KMS-11 (cell line): ENCODE data around the gene MCTP1.

ENCODE experiments used
- H2AFZ ChIP-seq: fragments of 200-600 bp; sonication (generic); 2 replicates; pipeline ENCODE4 v1.6.1; 2016; ENCODE audit warnings: antibody characterized with exemption, mixed run types, low read depth
- H3K27ac ChIP-seq: fragments of 200-600 bp; sonication (generic); 2 replicates; pipeline ENCODE4 v1.6.1; 2016; ENCODE audit warnings: mild to moderate bottlenecking, mixed run types
- H3K27me3 ChIP-seq: fragments of 200-600 bp; sonication (generic); 2 replicates; pipeline ENCODE4 v1.6.1; 2017; ENCODE audit warnings: mild to moderate bottlenecking, low read depth, mixed run types, moderate library complexity; ENCODE audit not compliant: insufficient read depth
- H3K36me3 ChIP-seq: fragments of 200-600 bp; sonication (generic); 2 replicates; pipeline ENCODE4 v1.6.1; 2017; ENCODE audit warnings: mild to moderate bottlenecking, mixed run types; ENCODE audit not compliant: insufficient read depth
- H3K4me1 ChIP-seq: fragments of 200-600 bp; sonication (generic); 2 replicates; pipeline ENCODE4 v1.6.1; 2016; ENCODE audit warnings: mild to moderate bottlenecking, low read depth, mixed run types; ENCODE audit not compliant: poor library complexity, severe bottlenecking
- H3K4me2 ChIP-seq: fragments of 200-600 bp; sonication (generic); 2 replicates; pipeline ENCODE4 v1.7.0; 2016; ENCODE audit warnings: mild to moderate bottlenecking, mixed run types
- H3K4me3 ChIP-seq: fragments of 200-600 bp; sonication (generic); IDR thresholded peaks from 2 replicates; pipeline ENCODE4 v1.6.1; 2017; ENCODE audit warnings: low read depth, low read length, mixed read lengths; ENCODE audit not compliant: insufficient read depth
- H3K79me2 ChIP-seq: fragments of 200-600 bp; sonication (generic); 2 replicates; pipeline ENCODE4 v1.6.1; 2016; ENCODE audit warnings: low read depth, mixed run types; ENCODE audit not compliant: insufficient read depth
- H3K9ac ChIP-seq: fragments of 200-600 bp; sonication (generic); 2 replicates; pipeline ENCODE4 v1.6.1; 2016; ENCODE audit warnings: mild to moderate bottlenecking, mixed run types
- H4K20me1 ChIP-seq: fragments of 200-600 bp; sonication (generic); 2 replicates; pipeline ENCODE4 v1.6.1; 2016; ENCODE audit warnings: mild to moderate bottlenecking, mixed run types; ENCODE audit not compliant: insufficient read depth
- TF ChIP-seq, protein P1 (sequence below): fragments of 200-600 bp; sonication (generic); conservative IDR thresholded peaks from 2 replicates; pipeline ENCODE4 v1.6.1; 2017; ENCODE audit warnings: low read depth, mild to moderate bottlenecking, antibody characterized with exemption, low read length, moderate library complexity, mixed read lengths

MCTP1 gene

DNA sequence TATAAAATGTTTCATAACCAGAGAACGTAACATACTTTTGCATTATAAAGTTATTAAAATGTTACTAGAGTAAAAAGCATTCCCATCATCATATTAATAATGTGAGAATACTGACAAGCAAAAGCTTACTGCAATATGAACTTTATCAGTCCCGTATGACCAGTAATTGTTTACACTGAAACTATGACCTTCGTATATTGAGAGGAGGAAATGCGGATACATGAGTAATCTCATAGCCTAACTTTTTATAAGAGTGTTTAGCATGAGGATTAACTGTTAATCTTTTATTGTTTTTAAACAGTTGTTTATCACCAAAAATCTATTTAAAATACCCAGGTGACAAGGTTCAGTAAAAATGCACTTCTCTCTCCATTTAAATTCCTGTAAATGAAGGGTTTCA is 394.0 kb downstream of the MCTP1 start:
- TF ChIP-seq, protein P1, sequence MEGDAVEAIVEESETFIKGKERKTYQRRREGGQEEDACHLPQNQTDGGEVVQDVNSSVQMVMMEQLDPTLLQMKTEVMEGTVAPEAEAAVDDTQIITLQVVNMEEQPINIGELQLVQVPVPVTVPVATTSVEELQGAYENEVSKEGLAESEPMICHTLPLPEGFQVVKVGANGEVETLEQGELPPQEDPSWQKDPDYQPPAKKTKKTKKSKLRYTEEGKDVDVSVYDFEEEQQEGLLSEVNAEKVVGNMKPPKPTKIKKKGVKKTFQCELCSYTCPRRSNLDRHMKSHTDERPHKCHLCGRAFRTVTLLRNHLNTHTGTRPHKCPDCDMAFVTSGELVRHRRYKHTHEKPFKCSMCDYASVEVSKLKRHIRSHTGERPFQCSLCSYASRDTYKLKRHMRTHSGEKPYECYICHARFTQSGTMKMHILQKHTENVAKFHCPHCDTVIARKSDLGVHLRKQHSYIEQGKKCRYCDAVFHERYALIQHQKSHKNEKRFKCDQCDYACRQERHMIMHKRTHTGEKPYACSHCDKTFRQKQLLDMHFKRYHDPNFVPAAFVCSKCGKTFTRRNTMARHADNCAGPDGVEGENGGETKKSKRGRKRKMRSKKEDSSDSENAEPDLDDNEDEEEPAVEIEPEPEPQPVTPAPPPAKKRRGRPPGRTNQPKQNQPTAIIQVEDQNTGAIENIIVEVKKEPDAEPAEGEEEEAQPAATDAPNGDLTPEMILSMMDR, result no peak
- Histone ChIP-seq H2AFZ (no peak overlapping the region), H3K27ac (no peak overlapping the region), H3K4me1 (no peaks in the 10 kb centered on the region), H3K36me3 (no peaks in the 10 kb centered on the region), H3K4me3 (no peak overlapping the region), H4K20me1 (no peaks in the 10 kb centered on the region), H3K4me2 (no peak overlapping the region), H3K9ac (no peak overlapping the region), H3K79me2 (no peaks in the 10 kb centered on the region), H3K27me3 (no peaks in the 10 kb centered on the region)

DNA sequence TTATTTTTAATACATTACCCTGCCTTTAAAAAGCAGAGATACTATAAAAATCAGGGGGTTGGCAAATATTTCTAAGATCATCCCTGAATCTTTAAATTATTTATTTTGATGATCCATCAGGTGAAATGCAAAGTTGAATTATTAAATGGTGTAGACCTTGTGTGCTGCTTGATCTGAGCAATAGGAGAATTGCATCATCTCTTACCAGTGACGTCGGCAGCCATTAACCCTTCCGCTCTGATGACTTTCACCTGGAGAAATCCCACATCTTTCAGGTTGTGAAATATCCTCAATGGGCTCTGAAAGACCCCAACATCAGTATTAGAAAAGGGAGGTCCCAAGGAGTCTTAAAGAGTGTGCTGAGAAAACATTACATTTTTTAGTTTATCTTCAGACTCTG is 396.2 kb downstream of the MCTP1 start:
- no peak overlapping the region for H3K9ac ChIP-seq
- H3K79me2 ChIP-seq, result no peaks in the 10 kb centered on the region
- TF ChIP-seq, protein P1, result no peak
- no peak overlapping the region for H2AFZ ChIP-seq
- no peaks in the 10 kb centered on the region for H3K4me1 ChIP-seq
- no peak overlapping the region for H3K4me2 ChIP-seq
- no peak overlapping the region for H3K4me3 ChIP-seq
- no peaks in the 10 kb centered on the region for H4K20me1 ChIP-seq
- H3K27me3 ChIP-seq, result no peaks in the 10 kb centered on the region
- no peaks in the 10 kb centered on the region for H3K36me3 ChIP-seq
- no peak overlapping the region for H3K27ac ChIP-seq

- H3K79me2 ChIP-seq, result no peaks in the 10 kb centered on the region
- no peak overlapping the region for H3K4me2 ChIP-seq
- H3K4me1 ChIP-seq, result no peaks in the 10 kb centered on the region
- no peak overlapping the region for H2AFZ ChIP-seq
- H3K9ac ChIP-seq, result no peak overlapping the region
- no peak overlapping the region for H3K27ac ChIP-seq
- TF ChIP-seq, protein P1, result no peak
- no peaks in the 10 kb centered on the region for H3K27me3 ChIP-seq
- no peaks in the 10 kb centered on the region for H3K36me3 ChIP-seq
- no peak overlapping the region for H3K4me3 ChIP-seq
- no peaks in the 10 kb centered on the region for H4K20me1 ChIP-seq
These were observed 399.0 kb downstream of the MCTP1 start for GRCh38 chr5:94885931-94886330.

GRCh38 chr5:94884311-94884710 is 400.6 kb downstream of the MCTP1 start:
- H3K79me2 ChIP-seq, result no peaks in the 10 kb centered on the region
- H3K36me3 ChIP-seq, result no peaks in the 10 kb centered on the region
- no peak overlapping the region for H3K9ac ChIP-seq
- H3K27me3 ChIP-seq, result no peaks in the 10 kb centered on the region
- TF ChIP-seq, protein P1, result no peak
- no peaks in the 10 kb centered on the region for H4K20me1 ChIP-seq
- H3K4me1 ChIP-seq, result no peaks in the 10 kb centered on the region
- H3K4me3 ChIP-seq, result no peak overlapping the region
- no peak overlapping the region for H3K4me2 ChIP-seq
- no peak overlapping the region for H3K27ac ChIP-seq
- H2AFZ ChIP-seq, result no peak overlapping the region
